HG02763 (cell line): ENCODE results near the gene CUX1.

Source experiments
- ATAC-seq: cut with Tn5 transposase; IDR thresholded peaks from one replicate; pipeline ENCODE4 v1.9.1; 2021; ENCODE audit warnings: mild to moderate bottlenecking, moderate library complexity; ENCODE audit not compliant: unreplicated experiment

CUX1 gene

DNA sequence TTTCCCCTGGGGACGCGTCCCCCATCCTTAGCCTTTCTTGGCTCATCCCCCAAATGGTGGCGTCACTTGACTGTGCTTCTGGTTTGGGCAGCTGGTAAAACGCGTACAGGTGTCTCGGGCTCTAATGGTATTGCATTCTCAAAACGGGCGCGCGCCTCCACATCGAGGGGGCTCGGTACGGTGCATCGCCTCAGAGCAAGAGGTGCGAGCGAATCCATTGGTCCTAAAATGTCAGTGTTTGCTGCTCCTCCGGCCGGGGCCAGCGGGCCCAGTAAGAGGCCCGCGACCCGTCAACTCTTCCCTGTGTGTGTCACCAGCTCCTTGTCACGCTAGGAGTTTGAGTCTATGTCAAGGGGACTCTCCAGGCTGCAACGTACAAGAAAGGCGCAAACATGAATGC lies 378.6 kb downstream of the CUX1 start:
- no peak for ATAC-seq

DNA sequence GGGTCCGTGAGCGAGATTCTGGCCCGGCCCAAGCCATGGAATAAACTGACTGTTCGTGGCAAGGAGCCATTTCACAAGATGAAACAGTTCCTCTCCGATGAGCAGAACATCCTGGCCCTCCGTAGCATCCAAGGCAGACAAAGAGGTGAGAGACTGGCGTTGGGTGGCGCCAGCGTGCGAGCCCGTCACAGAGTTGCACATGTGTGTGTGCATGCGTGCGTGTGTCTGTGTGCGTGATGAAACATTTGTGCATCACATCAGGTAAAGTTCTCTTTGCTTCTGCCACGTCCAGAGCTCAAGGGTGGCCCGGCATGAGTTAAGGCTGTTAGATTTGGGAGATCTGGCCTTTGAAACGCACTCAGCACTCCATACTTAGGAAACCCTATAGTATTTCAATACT lies 379.7 kb downstream of the CUX1 start:
- no peak for ATAC-seq

DNA sequence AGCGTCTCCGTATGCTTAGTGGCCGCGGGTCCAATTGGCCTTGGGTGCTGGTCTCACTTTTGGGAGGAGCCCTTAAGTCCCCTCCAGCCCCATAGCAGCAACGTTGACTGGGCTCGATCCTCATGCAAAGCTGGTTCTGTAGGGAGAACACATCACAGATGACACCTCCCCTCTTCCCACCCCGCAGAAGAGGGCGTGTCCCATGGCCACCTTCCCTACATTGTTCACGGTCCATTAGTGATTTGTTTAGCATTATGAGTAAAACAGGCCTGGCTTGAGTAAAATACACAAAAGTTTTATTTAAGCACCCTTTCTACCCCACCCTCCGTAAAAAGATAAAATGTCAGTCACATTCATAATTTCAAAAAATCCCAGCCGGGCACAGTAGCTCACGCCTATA lies 380.2 kb downstream of the CUX1 start:
- no peak for ATAC-seq

DNA sequence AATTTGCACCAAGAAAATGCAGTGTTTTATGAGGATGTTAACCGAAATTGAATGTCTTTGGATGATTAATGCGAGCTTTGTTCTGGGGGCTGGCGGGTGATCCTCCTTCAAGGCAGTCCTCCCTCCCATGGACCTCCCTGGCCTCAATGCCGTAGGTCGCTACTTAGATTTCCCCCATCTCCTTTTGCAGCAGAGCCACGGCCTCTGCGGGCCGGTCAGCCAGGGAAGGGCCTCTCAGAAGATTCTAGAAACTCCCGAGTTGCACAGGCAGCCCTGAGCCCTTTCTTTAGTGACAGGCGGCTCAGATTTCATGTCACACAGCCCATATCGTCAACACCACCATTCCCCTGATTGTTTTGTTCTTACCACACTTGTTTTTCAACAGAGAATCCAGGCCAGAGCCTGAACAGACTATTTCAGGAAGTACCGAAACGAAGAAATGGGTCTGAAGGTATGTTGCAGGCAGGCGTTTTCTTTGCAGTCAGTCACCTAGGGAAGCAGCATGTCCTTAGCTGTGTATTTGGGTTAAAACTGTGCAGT lies 381.1 kb downstream of the CUX1 start:
- ATAC-seq, result no peak

DNA sequence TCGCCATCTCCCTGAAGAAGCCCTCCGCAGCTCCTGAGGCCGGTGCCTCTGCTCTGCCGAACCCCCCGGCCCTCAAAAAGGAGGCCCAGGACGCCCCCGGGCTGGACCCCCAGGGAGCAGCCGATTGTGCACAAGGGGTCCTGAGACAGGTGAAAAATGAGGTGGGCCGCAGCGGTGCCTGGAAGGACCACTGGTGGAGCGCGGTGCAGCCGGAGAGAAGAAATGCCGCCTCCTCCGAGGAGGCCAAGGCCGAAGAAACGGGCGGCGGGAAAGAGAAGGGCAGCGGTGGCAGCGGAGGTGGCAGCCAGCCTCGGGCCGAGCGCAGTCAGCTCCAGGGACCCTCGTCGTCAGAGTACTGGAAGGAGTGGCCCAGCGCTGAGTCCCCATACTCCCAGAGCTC lies 384.1 kb downstream of the CUX1 start:
- ATAC-seq, result no peak

DNA sequence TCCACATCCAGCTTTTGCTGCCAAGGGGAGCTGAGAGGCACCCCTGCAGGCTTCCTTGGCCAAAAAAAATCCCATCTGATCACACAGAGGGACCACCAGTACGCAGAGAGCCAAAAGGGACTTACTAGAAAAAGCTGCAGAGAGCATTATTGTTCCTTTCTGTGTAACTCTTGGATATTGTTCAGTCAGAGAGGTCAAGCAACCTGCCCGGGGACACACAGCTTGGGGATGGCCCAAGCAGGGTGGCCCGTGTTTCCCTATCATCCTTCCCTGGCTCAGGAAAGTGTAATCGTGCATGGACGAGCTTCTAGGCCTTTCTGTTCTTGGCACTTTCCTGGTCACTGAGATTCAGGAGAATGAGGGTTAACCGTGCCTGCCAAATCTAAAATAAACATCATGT lies 385.1 kb downstream of the CUX1 start:
- ATAC-seq, result no peak

DNA sequence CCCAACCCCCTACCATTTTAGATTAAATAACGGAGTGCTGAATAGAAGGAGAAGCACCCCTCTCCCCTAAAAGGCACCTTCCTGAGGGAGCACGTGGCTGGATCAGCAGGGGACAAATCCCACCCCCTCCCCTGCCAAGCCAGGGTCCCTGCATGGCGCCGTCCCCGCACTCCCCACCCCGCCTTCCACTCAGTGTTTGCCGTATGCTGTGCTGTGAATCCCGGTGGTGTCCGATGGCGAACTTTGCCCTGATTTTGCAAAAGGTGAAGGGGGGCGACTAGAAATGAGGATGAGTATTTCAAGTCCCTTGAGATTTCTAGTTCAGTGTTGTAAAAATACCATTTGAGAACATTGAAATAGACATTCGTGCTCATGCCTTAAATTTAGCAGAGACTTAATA lies 385.8 kb downstream of the CUX1 start:
- no peak for ATAC-seq

DNA sequence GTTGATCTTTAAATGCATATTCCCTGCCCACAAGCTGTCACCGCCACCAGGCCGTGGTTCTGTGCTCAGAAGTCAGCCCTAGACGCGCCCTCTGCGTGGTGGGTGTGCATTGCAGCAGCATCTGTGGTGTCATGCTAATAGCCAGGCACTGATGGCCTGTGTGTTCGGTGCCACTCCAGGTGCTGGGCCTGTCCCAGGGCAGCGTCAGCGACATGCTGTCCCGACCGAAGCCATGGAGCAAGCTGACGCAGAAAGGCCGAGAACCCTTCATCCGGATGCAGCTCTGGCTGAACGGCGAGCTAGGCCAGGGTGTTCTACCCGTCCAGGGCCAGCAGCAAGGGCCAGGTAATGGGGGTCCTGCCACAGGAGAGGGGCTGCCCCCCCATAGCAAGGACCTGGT lies 386.8 kb downstream of the CUX1 start:
- no peak for ATAC-seq

DNA sequence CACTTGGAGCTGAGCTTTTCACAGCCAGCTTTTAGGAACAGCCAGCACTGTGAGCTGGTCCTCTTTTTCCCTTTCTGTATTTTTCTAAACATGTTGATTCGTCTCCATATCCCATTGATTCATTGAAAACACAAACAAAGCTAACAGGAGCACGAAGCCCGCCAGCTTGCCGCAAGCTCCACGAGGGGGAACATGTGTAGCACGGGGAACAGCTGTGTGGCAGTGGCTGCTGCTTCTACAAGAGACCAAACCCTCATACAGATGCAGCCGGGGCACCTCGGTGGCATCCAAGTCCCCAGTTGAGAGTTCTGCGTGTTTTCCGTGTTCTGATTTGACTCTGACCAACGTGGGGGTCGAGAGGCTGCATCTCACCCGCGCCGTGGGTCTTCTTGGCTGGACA lies 388.5 kb downstream of the CUX1 start:
- no peak for ATAC-seq

DNA sequence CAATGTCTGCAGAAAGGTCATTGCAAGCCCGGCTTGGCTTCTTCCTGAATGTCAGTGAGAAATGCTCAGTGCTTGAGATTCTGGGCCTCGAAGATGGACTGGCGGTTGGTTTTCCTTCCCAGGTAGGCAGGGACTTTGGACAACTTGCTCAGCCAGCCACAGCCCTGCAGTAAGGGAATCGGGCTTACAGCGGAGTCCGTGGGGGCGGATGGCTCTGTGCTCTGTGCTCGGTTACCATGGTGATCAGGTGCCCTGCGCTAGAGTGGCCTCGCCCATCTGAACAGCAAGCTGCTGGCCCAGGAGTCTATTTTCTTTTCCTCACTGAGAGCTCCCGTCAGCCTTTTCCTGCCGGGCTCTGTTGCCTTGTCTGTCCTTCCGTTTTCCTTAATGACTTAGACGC lies 391.4 kb downstream of the CUX1 start:
- no peak for ATAC-seq

DNA sequence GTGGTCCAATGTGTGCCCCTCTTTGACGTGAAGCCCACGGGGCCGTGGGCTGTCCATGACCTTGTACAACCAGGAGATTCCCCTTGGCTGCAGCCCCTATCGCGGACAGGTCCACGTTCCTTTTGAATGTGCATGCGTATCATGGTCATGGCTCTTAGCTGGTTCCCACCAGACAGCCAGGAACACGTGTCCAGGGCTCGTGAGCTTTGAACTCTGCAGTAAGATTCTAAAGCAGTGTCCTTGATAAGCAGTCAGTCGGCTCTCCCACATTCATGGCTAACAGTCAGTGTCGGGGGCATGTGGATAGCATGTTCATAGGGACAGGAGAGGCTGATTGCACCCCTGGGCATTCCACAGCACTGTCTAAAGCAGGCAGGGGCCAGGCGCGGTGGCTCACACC lies 393.4 kb downstream of the CUX1 start:
- no peak for ATAC-seq

DNA sequence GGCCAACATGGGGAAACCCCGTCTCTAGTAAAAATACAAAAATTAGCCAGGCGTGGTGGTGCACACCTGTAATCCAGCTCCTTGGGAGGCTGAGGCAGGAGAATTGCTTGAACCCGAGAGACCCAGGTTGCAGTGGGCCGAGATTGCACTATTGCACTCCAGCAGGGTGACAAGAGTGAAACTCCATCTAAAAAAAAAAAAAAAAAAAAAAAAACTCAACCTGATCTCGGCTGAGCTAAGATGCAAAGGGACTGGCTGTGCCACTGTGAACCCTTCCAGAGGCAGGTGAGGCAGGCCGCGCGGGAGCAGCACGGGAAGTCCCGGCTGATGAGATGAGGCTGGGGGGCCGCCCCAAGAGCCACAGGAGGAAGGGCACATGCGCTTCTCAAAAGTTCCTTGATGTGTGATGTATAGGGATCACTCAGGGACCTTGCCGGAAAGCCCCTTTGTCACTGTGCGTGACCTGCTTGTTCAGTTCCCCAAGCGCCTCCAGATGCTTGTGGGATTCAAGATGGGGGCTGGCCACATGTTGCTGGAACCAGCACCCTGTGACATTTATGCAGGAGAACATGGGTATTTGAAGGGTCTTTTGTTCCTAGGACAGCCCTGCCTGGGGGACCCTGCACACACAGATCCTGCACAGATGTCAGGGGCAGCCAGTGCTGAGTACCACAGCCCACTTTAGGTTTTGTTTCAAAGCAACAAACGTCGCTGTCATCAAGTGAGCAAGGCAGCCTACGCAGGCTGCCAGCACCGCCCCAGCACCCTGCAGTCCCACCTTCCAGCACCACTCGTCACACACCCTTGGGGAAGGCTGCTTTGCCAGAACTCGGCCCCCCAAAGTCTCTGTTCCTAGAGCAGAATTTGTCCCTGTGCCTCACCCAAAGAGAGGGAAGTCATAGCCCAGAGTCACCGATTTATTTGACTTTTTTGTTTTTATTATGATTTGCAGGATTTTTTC lies 394.4 kb downstream of the CUX1 start:
- ATAC-seq, result no peak

DNA sequence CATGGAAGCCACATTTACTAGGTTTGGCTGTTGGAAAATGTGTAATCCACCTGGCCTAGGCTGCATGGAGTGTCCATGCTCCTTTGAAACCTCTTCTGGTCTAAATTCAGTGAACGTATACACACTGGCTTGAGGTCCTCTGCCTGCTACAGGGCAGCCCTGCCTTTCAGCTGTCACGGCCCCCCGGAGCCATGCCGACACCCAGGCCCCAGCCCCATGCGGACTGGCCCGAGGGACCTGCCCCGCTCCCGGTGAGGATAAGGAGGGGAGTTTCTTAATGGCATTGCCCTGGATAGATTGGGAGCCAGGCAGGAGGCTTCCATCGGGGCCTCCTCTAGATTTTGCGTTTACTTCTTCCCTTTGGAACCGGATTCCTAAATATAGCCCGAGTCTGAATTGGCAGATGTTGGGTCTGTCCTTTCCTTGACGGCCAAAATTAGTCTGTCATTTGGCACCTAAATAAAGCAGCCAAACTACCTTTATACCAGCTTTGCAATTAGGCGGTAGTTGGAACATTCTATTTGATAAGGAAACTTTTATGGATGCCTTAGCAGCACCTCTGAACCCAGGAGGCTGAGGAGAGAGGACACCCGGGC lies 397.1 kb downstream of the CUX1 start:
- ATAC-seq, result no peak

DNA sequence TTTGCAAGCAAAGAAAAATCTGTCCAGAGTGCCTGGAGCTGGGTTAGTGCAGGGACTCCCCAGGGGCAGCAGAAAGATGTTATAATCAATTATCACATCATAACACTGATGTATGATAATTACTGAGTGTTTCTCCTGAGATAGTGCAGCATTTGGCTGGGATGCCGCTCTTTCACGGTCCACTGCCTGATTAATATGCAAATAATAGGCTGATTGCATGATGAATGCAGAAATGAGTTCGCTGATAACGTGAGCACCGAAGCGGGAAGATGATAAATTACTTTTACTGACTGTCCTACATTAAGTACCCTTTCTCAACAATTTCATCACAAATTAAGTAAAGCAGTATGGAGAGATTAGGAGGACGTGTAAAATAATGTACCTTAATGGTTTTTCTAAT lies 397.8 kb downstream of the CUX1 start:
- no peak for ATAC-seq

DNA sequence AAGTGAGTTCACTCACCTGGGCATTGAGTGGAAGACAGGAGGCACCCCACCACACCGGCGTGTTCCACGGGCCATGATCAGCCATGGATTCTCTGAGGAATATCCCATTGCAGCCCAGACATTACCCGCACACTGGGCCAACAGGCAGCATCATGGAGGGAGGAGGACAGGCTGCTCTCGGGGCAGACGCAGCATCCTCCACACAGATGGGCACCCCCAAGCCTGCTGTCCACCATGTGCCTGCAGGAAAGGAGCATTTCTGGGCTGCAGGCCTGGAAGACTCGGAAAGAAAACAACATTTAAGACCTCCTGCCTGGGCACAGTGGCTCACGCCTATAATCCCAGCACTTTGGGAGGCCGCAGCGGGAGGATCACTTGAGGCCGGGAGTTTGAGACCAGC lies 398.3 kb downstream of the CUX1 start:
- no peak for ATAC-seq

DNA sequence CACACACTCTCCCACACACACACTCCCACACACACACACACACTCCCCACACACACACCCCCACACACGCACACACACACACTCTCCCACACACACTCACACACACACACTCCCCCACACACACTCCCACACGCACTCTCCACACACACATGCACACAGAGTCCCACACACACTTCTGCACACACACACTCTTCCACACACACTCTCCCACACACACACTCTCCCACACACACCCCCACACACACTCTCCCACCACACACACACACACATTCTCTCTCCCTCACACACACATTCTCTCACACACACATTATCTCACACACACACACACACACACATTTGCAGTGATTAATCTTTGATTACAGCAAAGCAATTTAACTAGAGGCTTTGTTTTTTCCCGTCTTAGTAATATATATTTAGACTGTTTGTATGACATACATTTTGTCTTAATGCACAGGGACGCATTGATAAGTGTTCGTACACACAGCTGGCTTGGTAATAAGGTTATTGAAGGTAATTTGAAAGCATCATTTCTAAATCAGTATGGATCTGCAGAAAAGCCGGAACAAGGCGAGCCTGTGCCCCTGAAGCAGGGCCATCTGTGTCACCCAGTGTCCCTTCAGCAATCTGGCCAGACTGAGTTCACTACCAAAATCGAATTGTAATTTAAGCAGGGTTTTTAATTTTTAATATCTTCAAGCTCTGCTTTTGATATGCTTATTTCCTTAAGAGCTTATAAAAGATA lies 399.3 kb downstream of the CUX1 start:
- no peak for ATAC-seq

DNA sequence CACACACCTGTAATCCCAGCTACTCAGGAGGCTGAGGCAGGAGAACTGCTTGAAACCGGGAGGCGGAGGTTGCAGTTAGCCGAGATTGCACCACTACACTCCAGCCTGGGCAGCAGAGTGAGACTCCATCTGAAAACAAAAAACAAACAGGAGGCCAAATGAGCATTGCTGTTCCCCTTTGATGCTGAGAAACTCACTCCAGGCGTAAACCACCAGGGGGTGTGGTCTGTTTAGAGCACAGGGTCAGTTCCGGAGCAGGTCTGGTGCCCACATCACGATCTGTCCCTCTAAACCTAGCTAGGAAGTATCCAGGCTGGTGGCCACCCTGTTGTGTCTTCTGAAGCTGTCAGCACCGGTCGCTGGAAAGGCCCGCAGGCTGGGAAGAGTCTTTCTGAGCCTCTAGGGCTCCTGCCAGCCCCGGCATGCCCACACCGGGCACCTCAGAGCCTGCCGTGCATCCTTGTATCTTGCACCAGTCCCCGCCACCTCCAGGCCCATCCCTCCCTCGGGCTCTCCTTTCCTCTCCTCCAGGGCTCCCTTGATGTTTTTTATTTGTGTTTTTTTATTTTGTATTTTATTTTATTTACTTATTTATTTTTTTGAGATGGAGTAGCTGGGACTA lies 402.9 kb downstream of the CUX1 start:
- no peak for ATAC-seq

DNA sequence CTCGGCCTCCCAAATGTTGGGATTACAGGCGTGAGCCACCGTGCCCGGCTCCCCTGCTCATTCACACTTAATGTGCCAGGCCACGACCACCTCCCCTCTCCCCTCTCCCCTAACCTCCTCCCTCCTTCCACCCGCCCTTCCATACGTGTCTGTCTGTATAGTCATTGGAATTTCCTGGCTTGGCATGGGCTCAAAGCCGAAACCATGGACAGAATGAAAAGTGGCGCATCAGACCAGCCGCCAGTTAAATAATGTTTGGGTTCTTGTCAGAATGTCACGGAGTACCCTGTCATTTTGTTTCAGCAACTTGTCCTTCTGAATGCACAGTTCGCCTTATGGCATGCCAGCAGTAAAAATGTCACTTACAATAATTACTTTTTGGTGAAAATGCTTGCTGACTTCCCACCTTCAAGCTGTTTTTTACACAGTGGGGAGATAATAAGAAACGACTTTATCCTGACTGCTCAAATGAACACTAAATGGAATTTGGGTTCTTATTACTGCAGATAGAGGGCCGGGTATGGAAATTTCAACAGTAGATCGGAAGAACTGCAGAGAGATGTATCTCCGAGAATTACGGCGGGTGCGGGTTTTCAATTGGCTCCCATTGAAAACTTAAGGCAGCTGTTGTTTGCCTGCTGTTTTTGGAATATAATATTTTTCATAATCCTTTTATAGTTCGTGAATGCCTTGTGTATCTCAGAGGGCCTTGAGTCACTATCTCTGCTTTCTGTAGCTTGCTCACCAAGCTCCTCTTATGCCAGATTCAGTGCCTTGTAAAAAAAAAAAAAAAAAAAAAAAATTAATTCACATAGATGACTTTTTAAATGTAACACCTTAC lies 403.8 kb downstream of the CUX1 start:
- ATAC-seq, result no peak

DNA sequence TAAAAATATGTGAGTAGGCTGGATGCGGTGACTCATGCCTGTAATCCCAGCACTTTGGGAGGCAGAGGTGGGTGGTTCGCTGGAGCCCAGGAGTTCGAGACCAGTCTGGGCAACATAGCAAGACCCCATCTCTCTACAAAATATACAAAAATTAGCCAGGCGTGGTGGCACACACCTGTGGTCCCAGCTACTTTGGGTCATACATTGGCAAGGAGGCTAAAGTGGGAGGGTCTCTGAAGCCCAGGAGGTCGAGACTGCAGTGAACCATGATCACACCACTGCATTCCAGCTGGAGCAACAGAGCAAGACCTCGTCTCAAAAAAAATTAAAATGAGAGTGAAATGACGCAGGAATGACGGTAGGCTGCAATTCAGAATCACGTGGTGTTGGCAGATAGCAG lies 404.5 kb downstream of the CUX1 start:
- ATAC-seq, result no peak

DNA sequence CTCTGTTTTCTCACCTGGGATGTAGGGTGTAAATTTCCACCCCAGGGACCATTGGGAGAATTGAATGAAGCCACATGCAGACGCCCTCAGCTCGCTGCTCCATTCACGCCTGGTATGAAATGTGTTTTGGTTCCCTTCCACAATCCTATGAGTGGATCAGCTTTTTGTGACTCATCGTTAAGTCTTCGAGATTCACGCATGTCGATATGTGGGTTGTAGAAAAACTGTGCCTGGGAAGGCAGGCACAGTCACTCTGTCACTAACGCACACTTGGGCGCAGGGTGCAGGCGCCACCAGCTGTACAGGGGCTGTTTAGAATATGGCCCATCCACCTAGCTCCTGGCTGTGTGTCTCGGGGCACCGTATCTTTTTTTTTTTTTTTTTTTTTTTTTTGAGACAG lies 405.0 kb downstream of the CUX1 start:
- ATAC-seq, result no peak
